GM23338 (cell line): Measurements from ENCODE around the gene BRAP. TPM values are rescaled to one million over a fixed set of nuclear protein-coding genes. Genes with fewer than 3 reads are reported as not detected.

Experiments
- ATAC-seq: fragments of 200-7000 bp; cut with Tn5 transposase; 3 replicates; pipeline ENCODE4 v1.9.1; 2020
- DNase-seq: peaks from one replicate; pipeline ENCODE4 v3.0.0-alpha.2; 2015; ENCODE audit warnings: low spot score
- H2AFZ ChIP-seq: fragments of 200-600 bp; sonication (generic); 2 replicates; pipeline ENCODE4 v1.8.0; 2016; ENCODE audit warnings: antibody characterized with exemption, mild to moderate bottlenecking, moderate library complexity
- H3F3A ChIP-seq: fragments of 200-600 bp; sonication (generic); replicated peaks from 2 replicates; pipeline ENCODE4 v1.8.0; 2017; ENCODE audit warnings: antibody characterized with exemption, mixed run types, low read depth
- H3K27ac ChIP-seq: fragments of 200-600 bp; sonication (generic); 2 replicates; pipeline ENCODE4 v1.6.1; 2016; ENCODE audit warnings: low read depth
- H3K27me3 ChIP-seq: fragments of 200-600 bp; sonication (generic); 2 replicates; pipeline ENCODE4 v1.8.0; 2016; ENCODE audit warnings: mild to moderate bottlenecking, mixed run types, moderate library complexity; ENCODE audit not compliant: insufficient read depth
- H3K36me3 ChIP-seq: fragments of 200-600 bp; sonication (generic); 2 replicates; pipeline ENCODE4 v1.8.0; 2016; ENCODE audit warnings: mild to moderate bottlenecking; ENCODE audit not compliant: insufficient read depth
- H3K4me1 ChIP-seq: fragments of 200-600 bp; sonication (generic); 2 replicates; pipeline ENCODE4 v1.8.0; 2016; ENCODE audit warnings: mild to moderate bottlenecking, moderate library complexity; ENCODE audit not compliant: insufficient read depth
- H3K4me2 ChIP-seq: fragments of 200-600 bp; sonication (generic); 2 replicates; pipeline ENCODE4 v1.7.1; 2017; ENCODE audit warnings: mixed run types
- H3K4me3 ChIP-seq: fragments of 200-600 bp; sonication (generic); 2 replicates; pipeline ENCODE4 v1.6.1; 2016; ENCODE audit warnings: mixed run types
- H3K79me2 ChIP-seq: fragments of 200-600 bp; sonication (generic); replicated peaks from 2 replicates; pipeline ENCODE4 v1.8.0; 2017; ENCODE audit warnings: mild to moderate bottlenecking; ENCODE audit not compliant: insufficient read depth
- H3K9me2 ChIP-seq: fragments of 200-600 bp; sonication (generic); 2 replicates; pipeline ENCODE4 v1.8.0; 2017; ENCODE audit not compliant: insufficient read depth
- H4K20me1 ChIP-seq: fragments of 200-600 bp; sonication (generic); replicated peaks from 2 replicates; pipeline ENCODE4 v1.8.0; 2017; ENCODE audit warnings: mild to moderate bottlenecking; ENCODE audit not compliant: insufficient read depth
- H3K27ac Mint-ChIP-seq: 2 replicates; pipeline ENCODE4 v1.8.0; 2020; ENCODE audit warnings: inconsistent platforms, mild to moderate bottlenecking, moderate library complexity, mixed read lengths
- H3K27me3 Mint-ChIP-seq: 3 replicates; pipeline ENCODE4 v1.8.0; 2022; ENCODE audit warnings: low read depth, mild to moderate bottlenecking, moderate library complexity, mixed read lengths, inconsistent platforms; ENCODE audit not compliant: insufficient read depth, poor library complexity
- H3K36me3 Mint-ChIP-seq: 3 replicates; pipeline ENCODE4 v1.8.0; 2021; ENCODE audit warnings: low read depth, mild to moderate bottlenecking, inconsistent platforms, moderate library complexity, mixed read lengths
- H3K4me1 Mint-ChIP-seq: 3 replicates; pipeline ENCODE4 v1.8.0; 2020; ENCODE audit warnings: mild to moderate bottlenecking, inconsistent platforms, mixed read lengths
- H3K4me3 Mint-ChIP-seq: 3 replicates; pipeline ENCODE4 v1.8.0; 2021; ENCODE audit warnings: moderate library complexity, mild to moderate bottlenecking, inconsistent platforms, mixed read lengths
- H3K9me3 Mint-ChIP-seq: 3 replicates; pipeline ENCODE4 v1.8.0; 2020; ENCODE audit warnings: moderate library complexity, mild to moderate bottlenecking, inconsistent platforms, mixed read lengths
- CREB1 ChIP-seq: fragments of 250-450 bp; sonication (Bioruptor Pico); IDR thresholded peaks from 2 replicates; pipeline ENCODE4 v1.5.0; 2020; ENCODE audit warnings: low read depth, mild to moderate bottlenecking, moderate library complexity
- JUNB ChIP-seq: IDR thresholded peaks from one replicate; pipeline ENCODE4 v1.6.1; 2016; ENCODE audit warnings: antibody characterized with exemption; ENCODE audit not compliant: unreplicated experiment
- NANOG ChIP-seq: IDR thresholded peaks from 2 replicates; pipeline ENCODE4 v1.6.1; 2016; ENCODE audit warnings: antibody characterized with exemption, borderline replicate concordance
- POLR2AphosphoS5 ChIP-seq: IDR thresholded peaks from 2 replicates; pipeline ENCODE4 v1.6.1; 2016; ENCODE audit warnings: antibody characterized with exemption, low read depth
- STAT1 ChIP-seq: IDR thresholded peaks from one replicate; pipeline ENCODE4 v1.6.1; 2016; ENCODE audit warnings: antibody characterized with exemption; ENCODE audit not compliant: unreplicated experiment
- ZNF331 ChIP-seq: fragments of 250-450 bp; sonication (Bioruptor Pico); IDR thresholded peaks from 2 replicates; pipeline ENCODE4 v1.5.0; 2020; ENCODE audit warnings: low read depth, mild to moderate bottlenecking, moderate library complexity
- polyA plus RNA-seq: library from polyadenylated mRNA; unstranded; fragments of >200 nt; fragmentation: Nextera tagmentation; extraction: Ambion mirVana; gene quantifications from 2 replicates; pipeline ENCODE4 v1.2.1, GENCODE V29; 2016
- total RNA-seq: library from RNA; depleted of rRNA; stranded (reverse); fragments of >200 nt; shearing (Covaris generic); gene quantifications from 2 replicates; pipeline ENCODE4 v1.2.3, GENCODE V29; 2014
- TF ChIP-seq, protein P1 (sequence below), 2 experiments: fragments of 200-600 bp in 1 of 2; sonication (generic) in 1 of 2; conservative IDR thresholded peaks; 2 replicates each; pipeline versions ENCODE4 v1.5.1 to v1.6.1; 2016 to 2017; ENCODE audit warnings: antibody characterized with exemption in 2 of 2, low read depth in 2 of 2, mild to moderate bottlenecking in 2 of 2, moderate library complexity in 1 of 2
- TF ChIP-seq, protein P2 (sequence below): IDR thresholded peaks from 2 replicates; pipeline ENCODE4 v1.6.1; 2016; ENCODE audit warnings: antibody characterized with exemption

BRAP gene
- total and polyA plus RNA-seq, 2 experiments from 2014 or later = 14.9 to 19.4 TPM

- TF ChIP-seq, protein P1, sequence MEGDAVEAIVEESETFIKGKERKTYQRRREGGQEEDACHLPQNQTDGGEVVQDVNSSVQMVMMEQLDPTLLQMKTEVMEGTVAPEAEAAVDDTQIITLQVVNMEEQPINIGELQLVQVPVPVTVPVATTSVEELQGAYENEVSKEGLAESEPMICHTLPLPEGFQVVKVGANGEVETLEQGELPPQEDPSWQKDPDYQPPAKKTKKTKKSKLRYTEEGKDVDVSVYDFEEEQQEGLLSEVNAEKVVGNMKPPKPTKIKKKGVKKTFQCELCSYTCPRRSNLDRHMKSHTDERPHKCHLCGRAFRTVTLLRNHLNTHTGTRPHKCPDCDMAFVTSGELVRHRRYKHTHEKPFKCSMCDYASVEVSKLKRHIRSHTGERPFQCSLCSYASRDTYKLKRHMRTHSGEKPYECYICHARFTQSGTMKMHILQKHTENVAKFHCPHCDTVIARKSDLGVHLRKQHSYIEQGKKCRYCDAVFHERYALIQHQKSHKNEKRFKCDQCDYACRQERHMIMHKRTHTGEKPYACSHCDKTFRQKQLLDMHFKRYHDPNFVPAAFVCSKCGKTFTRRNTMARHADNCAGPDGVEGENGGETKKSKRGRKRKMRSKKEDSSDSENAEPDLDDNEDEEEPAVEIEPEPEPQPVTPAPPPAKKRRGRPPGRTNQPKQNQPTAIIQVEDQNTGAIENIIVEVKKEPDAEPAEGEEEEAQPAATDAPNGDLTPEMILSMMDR (conservative IDR thresholded peaks at IDR 0.05; ENCODE audit: low read depth in 2 of 2) = no peak
- TF ChIP-seq CREB1 (CRISPR knock-in tag) (no peak), JUNB (no peak), STAT1 (no peak), POLR2AphosphoS5 (no peak), ZNF331 (CRISPR knock-in tag) (no peak)
- TF ChIP-seq, protein P2, sequence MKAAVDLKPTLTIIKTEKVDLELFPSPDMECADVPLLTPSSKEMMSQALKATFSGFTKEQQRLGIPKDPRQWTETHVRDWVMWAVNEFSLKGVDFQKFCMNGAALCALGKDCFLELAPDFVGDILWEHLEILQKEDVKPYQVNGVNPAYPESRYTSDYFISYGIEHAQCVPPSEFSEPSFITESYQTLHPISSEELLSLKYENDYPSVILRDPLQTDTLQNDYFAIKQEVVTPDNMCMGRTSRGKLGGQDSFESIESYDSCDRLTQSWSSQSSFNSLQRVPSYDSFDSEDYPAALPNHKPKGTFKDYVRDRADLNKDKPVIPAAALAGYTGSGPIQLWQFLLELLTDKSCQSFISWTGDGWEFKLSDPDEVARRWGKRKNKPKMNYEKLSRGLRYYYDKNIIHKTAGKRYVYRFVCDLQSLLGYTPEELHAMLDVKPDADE = no peak
Observed at GRCh38 chr12:111616177-111616623, 69.6 kb downstream of the BRAP start (continued).

DNA sequence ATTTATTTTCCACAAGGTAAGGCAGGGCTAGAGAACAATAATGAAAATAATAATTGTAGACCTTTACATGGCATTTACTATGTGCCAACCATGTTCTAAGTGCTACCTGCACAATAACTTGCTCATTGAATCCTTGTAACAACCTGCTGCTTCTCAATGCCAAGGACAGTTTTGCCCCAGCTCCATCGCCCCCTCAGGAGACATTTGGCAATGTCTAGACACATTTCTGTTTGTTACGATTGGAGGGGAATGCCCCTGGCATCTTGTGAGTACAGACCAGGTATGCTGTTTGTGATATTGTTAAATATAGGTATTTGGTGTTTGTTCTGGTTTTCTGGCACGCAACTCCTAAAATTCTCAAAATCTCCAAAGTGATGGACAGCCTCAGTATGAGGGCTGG is 78.5 kb downstream of the BRAP start:
- Mint-ChIP-seq H3K27ac (no peak overlapping the region), H3K4me3 (no peak overlapping the region), H3K4me1 (peaks cover 2% of the 10 kb centered on the region; the same call in 1 of the 3 replicates), H3K36me3 (peaks cover 2% of the 10 kb centered on the region; the same call in 1 of the 3 replicates), H3K9me3 (peaks cover 3% of the 10 kb centered on the region; the same call in 1 of the 3 replicates), H3K27me3 (peaks cover 3% of the 10 kb centered on the region)
- Histone ChIP-seq H3K27me3 (no peaks in the 10 kb centered on the region), H3K4me2 (no peak overlapping the region), H4K20me1 (no peaks in the 10 kb centered on the region), H3K27ac (no peak overlapping the region), H3K4me3 (no peak overlapping the region), H3K79me2 (no peaks in the 10 kb centered on the region), H3F3A (no peaks in the 10 kb centered on the region), H3K36me3 (no peaks in the 10 kb centered on the region), H3K4me1 (no peaks in the 10 kb centered on the region), H3K9me2 (no peaks in the 10 kb centered on the region), H2AFZ (no peak overlapping the region)
- TF ChIP-seq ZNF331 (CRISPR knock-in tag) (no peak), POLR2AphosphoS5 (no peak), NANOG (no peak), JUNB (no peak)
- TF ChIP-seq, protein P2 = no peak
- TF ChIP-seq, protein P1 (conservative IDR thresholded peaks at IDR 0.05; ENCODE audit: low read depth in 2 of 2) = peak; percentile 43 to 45
- ATAC-seq = peak; percentile 46; the same call in 1 of the 3 replicates
- DNase-seq = peak; percentile 55
